ENCODE measurements around the gene ACOD1. TPM values are rescaled to one million over a fixed set of nuclear protein-coding genes. Genes with fewer than 3 reads are reported as not detected.
"Not testable (repeated sequence)": the region's sequence is repeated elsewhere in the genome, so short reads cannot be mapped to it uniquely, and the experiment has no call there.

Gene ACOD1
- total RNA-seq, 3 donors from 2014 or later: not detected

DNA sequence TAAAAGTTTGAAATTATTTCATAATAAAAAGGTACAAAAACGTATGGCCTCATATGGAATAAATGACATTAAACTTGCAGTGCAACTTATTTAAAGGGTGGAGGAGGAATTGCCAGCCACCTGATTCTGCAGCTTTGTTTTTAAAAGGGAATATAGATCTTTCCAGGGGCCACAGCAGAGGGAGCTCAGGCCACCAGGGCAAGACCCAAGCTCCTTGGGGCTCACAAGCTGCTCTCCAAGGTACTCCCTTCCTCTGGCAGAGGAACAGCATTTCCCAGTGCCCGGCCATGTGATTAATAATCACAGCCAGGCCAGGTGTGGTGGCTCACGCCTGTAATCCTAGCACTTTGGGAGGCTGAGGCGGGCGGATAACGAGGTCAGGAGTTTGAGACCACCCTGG, 6.2 kb downstream of the ACOD1 start:
- H3K36me3 ChIP-seq (ENCODE audit: low read depth): no peaks in the 10 kb centered on the region
- H3K9me3 ChIP-seq: peaks cover 5% of the 10 kb centered on the region
- H3K4me3 ChIP-seq: no peak overlapping the region
- no peaks in the 10 kb centered on the region for H3K4me1 ChIP-seq (ENCODE audit: low read depth)
- no peak for DNase-seq
- intact Hi-C loops (cut with DNase I, micrococcal nuclease): no loop called here
- TF ChIP-seq, protein P1, sequence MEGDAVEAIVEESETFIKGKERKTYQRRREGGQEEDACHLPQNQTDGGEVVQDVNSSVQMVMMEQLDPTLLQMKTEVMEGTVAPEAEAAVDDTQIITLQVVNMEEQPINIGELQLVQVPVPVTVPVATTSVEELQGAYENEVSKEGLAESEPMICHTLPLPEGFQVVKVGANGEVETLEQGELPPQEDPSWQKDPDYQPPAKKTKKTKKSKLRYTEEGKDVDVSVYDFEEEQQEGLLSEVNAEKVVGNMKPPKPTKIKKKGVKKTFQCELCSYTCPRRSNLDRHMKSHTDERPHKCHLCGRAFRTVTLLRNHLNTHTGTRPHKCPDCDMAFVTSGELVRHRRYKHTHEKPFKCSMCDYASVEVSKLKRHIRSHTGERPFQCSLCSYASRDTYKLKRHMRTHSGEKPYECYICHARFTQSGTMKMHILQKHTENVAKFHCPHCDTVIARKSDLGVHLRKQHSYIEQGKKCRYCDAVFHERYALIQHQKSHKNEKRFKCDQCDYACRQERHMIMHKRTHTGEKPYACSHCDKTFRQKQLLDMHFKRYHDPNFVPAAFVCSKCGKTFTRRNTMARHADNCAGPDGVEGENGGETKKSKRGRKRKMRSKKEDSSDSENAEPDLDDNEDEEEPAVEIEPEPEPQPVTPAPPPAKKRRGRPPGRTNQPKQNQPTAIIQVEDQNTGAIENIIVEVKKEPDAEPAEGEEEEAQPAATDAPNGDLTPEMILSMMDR (IDR thresholded peaks at IDR 0.05): no peak
- no peak for ATAC-seq

DNA sequence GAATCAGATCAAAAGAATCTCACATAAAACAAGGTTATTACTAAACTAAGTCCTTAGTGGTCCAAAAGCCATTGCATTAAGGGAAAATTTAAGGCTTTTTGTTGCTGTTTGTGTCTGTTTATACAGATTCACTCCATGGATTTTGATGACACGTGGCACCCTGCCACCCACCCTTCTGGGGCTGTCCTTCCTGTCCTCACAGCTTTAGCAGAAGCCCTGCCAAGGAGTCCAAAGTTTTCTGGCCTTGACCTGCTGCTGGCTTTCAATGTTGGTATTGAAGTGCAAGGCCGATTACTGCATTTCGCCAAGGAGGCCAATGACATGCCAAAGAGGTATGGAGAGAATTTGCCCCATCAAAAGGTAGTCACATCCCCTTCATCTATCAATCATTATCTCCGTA, 6.9 kb downstream of the ACOD1 start:
- Histone ChIP-seq H3K4me1 (ENCODE audit: low read depth) (no peaks in the 10 kb centered on the region), H3K4me3 (no peak overlapping the region)

DNA sequence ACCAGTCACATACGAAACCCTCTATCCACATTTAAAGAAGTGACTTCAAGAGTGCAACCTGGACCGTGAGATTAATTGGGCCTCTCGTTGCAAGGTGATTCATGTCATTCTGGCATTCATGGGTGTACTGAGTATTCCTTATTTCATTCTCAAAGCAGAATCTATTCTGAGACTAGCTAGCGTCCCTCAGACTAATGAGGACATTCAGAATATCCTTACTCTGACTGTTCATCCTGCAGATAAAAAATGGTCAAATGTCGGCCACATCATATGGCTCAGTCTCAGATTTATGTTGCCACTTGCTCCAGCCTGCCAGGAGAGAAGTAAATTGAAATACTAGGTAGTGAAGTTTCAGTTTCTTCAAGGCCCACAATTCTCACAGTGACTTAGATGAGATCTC, 7.3 kb downstream of the ACOD1 start:
- intact Hi-C loops (cut with DNase I, micrococcal nuclease): no loop called here
- no peaks in the 10 kb centered on the region for H3K36me3 ChIP-seq (ENCODE audit: low read depth)
- TF ChIP-seq, protein P1 (IDR thresholded peaks at IDR 0.05): no peak
- DNase-seq (no peak), ATAC-seq (no peak)
- H3K4me3 ChIP-seq: no peak overlapping the region
- H3K4me1 ChIP-seq (ENCODE audit: low read depth): no peaks in the 10 kb centered on the region
- H3K9me3 ChIP-seq: peaks cover 16% of the 10 kb centered on the region

More for the DNA sequence above, 6.9 kb downstream of the ACOD1 start:
- DNase-seq (no peak), ATAC-seq (no peak)
- TF ChIP-seq, protein P1 (IDR thresholded peaks at IDR 0.05): no peak
- intact Hi-C loops (cut with DNase I, micrococcal nuclease): no loop called here
- Histone ChIP-seq H3K9me3 (peaks cover 12% of the 10 kb centered on the region), H3K36me3 (ENCODE audit: low read depth) (no peaks in the 10 kb centered on the region)

DNA sequence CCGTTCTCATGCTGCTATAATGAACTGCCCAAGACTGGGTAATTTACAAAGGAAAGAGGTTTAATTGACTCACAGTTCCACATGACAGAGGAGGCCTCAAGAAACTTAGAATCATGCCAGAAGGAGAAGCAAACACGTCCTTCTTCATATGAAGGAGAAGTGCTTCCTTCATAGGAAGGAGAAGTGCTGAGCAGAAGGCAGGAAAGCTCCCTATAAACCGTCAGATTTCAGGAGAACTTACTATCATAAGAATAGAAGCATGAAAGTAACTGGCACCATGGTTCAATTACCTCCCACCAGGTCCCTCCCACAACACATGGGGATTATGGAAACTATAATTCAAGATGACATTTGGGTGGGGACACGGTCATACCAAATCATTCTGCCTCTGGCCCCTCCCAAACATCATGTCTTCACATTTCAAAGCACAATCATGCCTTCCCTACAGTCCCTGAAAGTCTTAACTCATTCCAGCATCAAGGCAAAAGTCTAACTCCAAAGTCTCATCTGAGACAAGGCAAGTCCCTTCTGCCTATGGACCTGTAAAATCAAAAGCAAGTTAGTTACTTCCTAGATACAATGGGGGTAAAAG, 10.6 kb downstream of the ACOD1 start:
- intact Hi-C loops (cut with DNase I, micrococcal nuclease): no loop called here
- H3K36me3 ChIP-seq (ENCODE audit: low read depth): no peaks in the 10 kb centered on the region
- no peak overlapping the region for H3K4me3 ChIP-seq
- TF ChIP-seq, protein P1 (IDR thresholded peaks at IDR 0.05): no peak
- no peaks in the 10 kb centered on the region for H3K4me1 ChIP-seq (ENCODE audit: low read depth)
- no peak for DNase-seq
- H3K9me3 ChIP-seq: peaks cover 17% of the 10 kb centered on the region
- no peak for ATAC-seq

DNA sequence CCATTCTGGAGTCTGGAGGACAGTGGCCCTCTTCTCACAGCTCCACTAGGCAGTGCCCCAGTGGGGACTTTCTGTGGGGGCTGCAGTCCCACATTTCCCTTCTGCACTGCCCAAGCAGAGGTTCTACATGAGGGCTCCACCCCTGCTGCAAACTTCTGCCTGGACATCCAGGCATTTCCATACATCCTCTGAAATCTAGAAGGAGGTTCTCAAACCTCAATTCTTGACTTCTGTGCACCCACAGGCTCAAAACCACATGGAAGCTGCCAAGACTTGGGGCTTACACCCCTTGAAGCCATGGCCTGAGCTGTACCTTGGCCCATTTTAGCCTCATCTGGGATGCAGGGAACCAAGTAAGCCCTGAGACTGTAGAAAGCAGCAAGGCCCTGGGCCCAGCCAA, 11.4 kb downstream of the ACOD1 start:
- ATAC-seq; H3K4me3 ChIP-seq; DNase-seq; intact Hi-C loops (cut with DNase I, micrococcal nuclease); H3K4me1 ChIP-seq (ENCODE audit: low read depth); H3K36me3 ChIP-seq (ENCODE audit: low read depth): not testable (repeated sequence)
- H3K9me3 ChIP-seq: peaks cover 17% of the 10 kb centered on the region

DNA sequence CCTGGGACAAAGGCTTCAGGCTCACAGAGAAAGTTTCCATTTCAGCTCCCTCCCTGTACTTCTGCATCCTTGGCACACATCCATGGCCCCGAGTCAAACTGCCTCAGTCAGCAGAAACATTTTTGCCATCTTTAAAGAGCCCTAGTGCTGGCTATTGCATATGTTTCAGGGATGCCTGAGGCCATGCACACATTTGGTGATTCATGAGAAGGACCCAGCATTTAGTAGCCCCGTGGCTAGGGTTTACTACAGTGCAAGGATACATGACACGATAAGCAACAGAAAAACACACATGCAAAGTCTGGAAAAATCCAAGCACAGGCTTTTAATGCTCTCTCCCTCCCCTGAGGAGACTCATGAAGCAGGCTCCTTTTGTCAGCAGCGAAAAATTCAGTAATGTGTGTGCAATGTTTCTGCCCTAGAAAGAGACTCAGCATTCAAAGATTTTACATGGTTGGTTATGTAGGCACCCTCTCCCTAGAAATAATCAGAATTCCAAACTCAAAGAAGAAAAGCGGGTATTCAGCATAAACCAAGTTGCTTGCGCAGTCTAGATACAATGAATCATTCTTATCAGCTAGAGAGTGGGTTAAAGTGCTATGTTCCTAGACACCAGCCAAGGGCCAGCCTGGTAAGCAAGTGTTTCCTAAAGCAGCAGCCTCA, 17.6 kb downstream of the ACOD1 start:
- TF ChIP-seq, protein P1 (IDR thresholded peaks at IDR 0.05): no peak
- no peak overlapping the region for H3K4me3 ChIP-seq
- intact Hi-C loops (cut with DNase I, micrococcal nuclease): no loop called here
- DNase-seq (peak in 1 of 3 donors; percentile 26), ATAC-seq (no peak)
- H3K4me1 ChIP-seq (ENCODE audit: low read depth): no peaks in the 10 kb centered on the region
- H3K36me3 ChIP-seq (ENCODE audit: low read depth): no peaks in the 10 kb centered on the region
- H3K9me3 ChIP-seq: no peaks in the 10 kb centered on the region
